NCI-H82 (cell line): Measurements from ENCODE around the gene CFL1.
A peak's percentile ranks its signal among the peaks of the same experiment; 100 is the strongest.

Experiments
- DNase-seq: peaks from one replicate; lab custom pipeline; 2025; lab: John Stamatoyannopoulos, UW

Gene CFL1

DNA sequence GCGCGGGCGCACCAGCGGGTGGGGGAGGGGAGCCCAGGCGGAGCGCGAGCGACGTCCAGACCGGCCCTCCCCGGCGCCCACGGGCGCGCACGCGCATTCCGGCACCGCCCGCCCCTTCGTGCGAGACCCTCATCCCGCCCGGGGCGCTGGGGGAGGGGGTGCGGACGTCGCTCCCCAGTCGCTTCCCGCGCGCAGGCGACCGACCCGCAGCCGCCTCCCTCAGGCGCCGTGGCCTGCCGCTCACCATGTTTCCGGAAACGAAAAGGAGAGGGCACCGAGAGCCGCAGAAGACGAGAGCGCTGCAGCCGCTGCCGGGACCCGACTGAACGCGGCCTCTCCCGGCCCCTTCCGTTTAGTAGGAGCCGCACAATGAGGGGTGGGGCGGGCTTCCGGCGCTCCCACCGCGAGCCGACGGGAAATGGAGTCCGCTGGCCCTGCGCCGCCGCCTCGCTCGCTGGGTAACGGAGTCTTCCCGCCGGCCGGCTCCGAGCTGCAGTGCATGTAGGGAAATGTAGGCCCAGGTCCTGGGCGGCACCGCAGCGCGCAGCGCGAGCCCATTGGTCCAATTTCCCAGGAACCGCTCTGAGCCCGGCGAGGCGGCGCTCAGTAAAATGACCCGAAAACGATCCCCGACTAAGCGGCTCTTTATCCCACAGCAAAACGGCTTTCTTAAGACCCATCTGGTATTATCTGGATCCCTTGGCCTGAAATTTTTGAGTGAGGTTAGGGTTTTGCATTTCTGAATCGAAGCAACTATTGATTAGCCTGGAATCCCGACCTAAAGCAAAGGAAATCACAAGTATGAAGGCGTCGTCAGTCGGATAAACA is at the start of gene CFL1:
CFL1 (minus strand) TSS at position 328 of the 828 bp plus-strand sequence; CDS start at position 247, 81 bp downstream.
- peak; percentile 97 for DNase-seq

DNA sequence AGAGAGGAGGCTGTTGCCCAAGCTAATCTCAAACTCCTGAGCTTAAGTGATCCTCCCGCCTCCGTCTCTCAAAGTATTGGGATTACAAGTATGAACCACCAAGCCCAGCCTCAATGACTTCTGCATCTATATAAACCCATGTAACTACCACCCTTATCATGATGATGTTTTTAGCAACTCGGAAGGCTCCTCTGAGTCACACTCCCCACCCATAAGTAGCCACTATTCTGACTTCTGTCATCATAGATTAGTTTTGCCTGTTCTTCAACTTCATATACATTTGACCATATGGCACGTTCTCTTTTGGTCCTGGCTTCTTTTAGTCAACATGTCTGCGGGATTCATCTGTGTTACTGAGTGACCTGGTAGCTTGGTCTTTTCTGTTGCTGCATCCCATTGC is 48.6 kb upstream of the CFL1 start:
- no peak for DNase-seq

DNA sequence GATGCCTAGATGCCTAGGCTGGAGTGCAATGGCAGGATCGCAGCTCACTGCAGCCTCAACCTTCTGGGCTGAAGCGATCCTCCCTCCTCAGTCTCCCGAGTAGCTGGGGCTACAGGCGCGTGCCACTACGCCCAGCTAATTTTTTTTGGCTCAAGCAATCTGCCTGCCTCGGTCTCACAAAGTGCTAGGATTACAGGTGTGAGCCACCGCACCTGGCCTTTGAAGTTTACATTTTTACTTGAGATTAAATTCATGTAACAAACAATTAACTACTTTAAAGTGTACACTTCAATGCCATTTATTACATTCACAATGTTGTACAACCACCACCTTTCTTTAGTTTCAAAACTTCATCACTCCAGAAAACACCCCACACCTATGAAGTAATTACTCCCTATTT is 45.7 kb upstream of the CFL1 start:
- DNase-seq = no peak

DNA sequence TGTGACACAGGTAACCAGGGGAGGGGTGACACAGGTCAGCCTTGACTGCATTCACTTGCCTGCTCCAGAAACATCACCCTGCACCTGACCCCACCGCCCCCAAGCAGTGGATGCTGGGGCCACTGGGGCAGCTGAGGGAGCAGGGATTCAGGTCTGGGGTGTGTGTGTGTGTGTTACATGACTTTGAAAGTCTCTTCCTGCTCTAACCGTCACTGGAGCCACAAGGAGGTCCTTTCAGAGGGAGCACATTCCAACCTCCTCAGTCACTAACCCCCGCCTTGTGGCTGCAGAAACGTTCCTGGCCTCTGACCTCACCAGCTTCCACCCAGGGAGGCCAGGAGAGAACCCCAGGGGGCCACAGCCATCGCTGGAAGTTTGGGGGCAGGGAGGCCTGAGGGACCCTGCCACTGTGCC is 45.1 kb upstream of the CFL1 start:
- DNase-seq = no peak

DNA sequence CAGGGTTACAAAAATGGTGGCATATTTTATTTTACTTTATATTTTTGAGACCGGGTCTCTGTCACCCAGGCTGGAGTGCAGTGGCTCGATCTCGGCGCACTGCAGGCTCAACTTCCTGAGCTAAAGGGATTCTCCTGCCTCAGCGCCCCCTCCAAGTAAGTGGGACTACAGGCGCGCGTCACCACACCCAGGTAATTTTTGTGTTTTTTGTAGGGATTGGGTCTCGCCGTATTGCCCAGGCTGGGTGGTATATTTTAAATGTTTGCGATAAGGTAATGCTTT is 42.9 kb upstream of the CFL1 start:
- no peak for DNase-seq

DNA sequence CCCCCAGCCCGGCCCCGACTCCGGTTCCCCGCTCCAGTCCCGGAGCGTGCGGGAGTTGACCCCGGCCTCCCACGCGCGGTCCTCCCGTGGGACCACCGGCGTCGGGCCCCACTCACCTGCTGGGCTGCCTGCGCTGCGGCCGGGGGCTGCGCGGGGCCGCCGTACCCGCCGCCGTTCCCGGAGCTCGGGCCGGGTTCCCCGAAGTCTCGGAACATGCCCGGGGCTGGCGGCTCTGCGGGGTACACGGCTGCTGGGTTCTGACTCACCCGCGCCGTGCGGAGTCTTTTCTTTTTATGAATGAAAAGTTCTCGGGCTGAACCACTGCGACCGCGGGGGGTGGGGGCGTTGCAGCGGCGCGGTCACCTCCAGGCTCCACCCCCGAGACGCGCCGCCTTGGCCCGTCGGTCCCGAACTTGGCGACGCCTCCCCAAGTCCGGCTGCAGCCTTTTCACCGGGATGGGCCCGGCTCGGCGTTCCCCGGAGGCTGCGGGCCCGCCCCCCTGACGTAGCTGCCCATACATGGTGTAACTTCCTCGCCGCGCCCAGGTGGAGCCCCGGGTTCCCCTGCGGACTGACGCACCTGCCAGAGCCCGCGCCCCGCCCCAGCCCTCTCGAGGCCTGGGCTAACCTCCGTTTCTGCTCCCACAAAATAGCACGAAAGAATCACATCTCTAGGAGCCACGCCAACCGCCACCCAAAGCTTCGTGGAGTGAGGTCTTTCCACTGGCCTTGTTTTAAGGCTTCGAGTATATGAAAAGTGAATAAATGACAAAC is 42.3 kb upstream of the CFL1 start, which contains the start of gene FOSL1:
FOSL1 (minus strand) TSS at position 264 of the 774 bp plus-strand sequence; CDS start at position 215, 49 bp downstream.
- DNase-seq = peak; percentile 43

DNA sequence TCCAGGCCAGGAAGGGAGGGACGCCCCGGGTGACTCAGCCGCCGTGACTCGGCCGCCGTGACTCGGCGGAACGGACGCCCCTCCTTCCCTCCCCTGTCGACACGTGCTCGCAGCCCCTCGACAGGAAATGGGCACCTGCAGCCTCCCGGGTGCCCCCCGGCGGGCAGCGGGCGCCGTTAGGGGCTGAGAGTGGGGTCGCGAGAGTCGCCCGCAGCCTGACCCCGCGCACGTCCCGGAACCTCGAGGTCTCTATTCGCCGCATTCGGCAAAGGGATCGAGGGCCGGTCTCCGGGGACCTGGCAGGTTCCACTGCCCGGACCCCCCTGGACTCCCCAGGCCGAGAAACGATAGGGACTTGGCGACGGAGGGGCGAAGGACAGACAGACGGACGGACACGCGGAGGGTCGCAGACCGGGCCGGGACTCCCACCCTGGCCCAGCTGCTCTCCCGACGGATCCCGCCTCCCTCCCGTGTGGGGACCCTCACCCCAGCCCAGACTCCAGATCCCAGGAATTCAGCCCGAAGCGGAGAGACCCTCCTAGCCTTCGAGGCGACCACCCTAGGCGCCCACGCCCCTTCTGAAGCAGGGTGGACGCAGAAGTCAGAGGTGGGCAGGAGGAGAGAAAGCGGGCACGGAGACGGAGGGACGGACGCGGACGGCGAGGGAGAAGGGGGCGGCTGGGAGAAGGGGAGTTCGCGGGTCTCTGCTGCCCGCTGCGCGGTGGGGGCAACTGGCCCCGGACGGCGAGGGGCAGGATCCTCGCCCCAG is 41.6 kb upstream of the CFL1 start:
- DNase-seq = no peak

DNA sequence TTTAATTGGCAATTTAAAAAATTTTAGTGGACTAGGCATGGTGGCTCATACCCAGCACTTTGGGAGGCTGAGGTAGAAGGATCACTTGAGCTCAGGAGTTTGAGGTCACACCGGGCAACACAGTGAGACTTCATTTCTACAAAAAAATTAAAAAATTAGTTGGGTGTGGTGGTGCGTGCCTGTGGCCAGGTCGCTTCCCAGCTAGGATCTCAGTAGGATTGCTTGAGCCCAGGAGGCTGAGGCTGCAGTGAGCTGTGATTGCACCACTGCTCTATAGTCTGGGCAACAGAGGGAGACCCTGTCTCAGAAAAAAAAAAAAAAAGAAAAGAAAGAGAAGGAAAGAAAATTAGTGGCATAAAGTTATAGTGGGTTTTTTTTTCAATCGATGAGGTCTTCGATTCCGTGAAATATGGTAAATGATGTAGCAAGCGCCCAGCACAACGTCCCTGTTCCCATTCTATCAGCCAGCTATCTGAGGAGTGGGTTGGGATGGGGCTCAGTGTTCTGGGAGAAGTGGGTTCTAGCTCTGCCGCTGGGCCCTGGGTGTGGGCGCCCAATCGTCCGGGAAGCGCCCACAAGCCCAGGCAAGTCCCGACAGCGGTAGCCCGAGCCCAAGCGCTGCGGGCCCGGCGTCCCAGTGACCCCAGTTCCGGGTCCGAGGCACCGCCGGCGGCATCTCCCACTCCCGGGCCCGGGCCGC is 40.8 kb upstream of the CFL1 start:
- DNase-seq = no peak

DNA sequence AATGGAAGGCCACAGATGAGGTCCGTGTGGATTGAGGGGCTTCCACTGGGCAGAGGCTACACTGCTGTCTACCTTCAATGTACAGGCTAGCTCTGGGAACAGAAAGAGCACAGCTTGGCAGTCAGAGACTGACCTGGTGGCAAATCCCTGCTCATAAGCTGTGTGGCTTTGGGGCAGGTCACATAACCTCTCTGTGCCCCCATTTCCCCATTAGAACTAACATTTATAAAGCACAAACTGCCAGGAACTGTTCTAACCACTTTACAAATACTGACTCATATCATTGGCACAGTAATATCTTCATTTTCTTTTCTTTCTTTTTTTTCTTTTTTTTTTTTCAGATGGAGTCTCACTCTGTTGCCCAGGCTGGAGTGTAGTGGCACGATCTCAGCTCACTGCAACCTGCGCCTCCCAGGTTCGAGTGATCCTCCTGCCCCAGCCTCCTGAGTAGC is 39.1 kb upstream of the CFL1 start:
- no peak for DNase-seq

DNA sequence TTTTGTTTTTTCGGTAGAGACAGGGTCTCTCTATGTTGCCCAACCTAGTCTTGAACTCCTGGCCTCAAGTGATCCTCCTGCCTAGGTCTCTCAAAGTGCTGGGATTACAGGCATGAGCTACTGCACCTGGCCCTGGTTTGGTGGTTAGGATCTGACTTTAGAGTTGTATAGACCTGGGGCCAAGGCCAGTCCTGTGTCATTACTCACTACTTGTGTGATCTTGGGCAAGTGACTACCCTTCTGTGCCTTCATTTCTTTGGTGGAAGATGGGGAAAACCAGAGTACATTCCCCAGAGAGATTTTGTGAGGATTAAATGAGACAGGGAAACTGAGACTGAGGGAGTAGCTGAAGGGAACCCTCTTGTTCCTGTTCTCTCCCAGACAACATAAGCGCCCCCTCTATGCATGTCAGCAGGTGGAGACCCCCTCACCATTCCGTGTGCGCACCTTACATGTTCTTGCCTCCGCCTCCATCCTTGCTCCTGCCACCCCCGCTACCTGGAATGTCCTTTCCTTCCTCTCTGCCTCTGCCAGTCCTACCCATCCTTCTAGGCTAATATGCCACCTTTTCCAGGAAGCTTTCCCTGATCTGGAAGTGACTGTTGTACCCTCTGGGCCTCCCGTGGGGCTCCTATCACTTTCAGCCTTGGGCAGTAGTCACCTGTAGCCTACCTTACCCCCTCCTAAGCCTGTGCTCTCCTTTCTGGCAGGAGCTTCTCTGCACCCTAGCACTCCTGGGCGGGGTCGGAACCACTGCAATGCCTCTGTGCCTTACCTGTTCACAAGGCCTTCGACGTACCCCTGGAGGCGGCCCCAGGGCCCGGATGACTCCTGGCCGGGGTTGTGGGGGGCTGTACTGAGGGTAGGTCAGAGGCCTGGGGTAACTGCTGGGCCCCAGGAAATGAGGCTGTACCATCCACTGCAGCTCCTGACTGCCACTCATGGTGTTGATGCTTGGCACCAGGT is 38.3 kb upstream of the CFL1 start:
- no peak for DNase-seq

DNA sequence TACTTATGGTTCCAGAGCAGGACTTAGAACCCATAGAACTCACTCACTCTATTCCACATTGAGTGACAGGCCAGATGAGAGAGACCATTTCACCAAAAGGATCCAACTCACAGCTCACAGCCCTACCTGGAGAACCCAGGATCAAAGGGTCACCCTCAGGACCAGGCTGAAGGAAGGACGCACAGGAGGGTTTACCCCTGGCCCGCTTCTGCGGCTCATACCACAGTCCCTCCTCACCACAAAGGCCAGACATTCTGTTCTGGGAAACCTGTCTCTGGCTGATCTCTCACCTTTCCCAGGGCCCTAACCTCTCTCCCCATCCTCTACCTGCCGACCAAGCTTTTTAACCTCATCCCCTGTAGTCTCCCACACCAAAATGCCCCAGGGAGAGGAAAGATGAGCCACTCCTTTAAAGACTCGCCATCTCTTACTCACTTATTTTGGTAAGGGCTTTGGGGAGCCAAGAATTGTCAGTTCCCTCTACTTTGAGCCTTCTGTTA is 37.6 kb upstream of the CFL1 start:
- DNase-seq = no peak

DNA sequence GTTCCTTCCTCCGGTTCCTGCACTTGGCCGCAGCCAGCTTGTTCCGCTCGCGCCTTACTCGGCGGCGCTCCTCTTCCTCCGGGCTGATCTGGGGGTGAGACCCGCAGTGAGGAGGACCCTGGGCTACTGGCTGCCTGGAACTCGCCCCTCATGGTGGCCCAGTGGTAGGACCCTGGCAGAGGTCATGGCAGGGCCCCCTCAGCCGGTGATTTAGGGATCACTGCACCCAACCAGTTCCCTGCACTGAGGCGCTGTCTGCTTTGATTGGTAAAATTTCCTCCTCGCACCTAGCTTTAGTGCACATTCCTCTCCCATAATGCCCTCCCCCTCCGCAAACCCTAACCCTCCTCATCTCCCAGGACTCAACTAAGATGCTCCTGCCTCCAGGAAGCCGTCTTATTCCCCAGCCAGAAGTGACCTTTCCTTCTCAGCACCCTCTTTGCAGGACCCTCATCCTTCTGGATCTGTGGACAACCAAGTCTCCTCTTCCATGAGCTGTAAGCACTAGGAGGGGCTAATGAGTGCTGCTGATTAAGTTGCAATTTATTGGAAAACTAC is 36.1 kb upstream of the CFL1 start:
- no peak for DNase-seq

DNA sequence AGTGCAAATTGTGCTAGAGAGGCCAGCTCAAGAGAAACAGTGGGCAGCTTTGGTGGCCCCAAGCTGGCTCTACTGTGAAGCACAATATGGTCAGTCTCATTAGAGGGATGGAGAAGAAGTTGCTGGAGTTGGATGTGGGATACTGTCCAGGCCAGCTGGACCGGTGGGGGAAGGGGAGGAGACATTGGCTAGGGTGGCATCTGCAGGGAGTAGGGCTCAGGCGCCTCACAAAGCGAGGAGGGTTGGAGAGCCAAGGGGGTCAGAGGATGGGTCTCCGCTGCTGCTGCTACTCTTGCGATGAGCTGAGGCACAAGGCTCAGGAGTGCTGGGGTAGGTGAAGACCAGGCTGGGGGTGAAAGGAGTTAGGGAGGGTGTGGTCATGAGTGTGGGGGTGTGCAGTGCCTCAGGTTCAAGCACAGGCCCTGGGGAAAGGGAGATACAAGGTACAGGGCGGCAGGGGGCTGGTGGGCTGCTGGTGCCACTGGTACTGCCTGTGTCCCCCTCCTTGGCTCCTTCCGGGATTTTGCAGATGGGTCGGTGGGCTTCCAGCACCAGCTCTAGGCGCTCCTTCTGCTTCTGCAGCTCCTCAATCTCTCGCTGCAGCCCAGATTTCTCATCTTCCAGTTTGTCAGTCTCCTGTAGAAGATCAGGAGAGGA is 34.8 kb upstream of the CFL1 start:
- no peak for DNase-seq

DNA sequence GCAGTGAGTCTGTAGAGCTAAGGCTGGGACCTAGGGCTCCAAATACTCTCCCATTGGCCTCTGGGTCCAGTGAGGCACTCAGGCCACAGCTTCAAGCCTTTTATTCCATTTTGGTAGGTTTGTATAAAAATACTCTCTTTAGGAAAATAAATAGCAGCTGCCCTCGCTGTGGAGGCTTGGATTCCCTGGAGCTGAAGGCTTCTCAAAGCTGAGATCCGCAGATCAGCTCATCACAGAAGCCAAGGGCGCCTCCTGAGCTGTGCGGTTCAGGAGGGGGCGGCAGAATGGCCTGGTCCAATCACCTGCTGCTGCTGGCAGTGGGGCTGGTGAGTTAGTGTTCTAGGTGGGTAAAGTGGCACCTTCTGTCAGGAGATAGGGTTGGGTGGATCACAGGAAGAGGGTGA is 34.2 kb upstream of the CFL1 start:
- peak; percentile 38 for DNase-seq

DNA sequence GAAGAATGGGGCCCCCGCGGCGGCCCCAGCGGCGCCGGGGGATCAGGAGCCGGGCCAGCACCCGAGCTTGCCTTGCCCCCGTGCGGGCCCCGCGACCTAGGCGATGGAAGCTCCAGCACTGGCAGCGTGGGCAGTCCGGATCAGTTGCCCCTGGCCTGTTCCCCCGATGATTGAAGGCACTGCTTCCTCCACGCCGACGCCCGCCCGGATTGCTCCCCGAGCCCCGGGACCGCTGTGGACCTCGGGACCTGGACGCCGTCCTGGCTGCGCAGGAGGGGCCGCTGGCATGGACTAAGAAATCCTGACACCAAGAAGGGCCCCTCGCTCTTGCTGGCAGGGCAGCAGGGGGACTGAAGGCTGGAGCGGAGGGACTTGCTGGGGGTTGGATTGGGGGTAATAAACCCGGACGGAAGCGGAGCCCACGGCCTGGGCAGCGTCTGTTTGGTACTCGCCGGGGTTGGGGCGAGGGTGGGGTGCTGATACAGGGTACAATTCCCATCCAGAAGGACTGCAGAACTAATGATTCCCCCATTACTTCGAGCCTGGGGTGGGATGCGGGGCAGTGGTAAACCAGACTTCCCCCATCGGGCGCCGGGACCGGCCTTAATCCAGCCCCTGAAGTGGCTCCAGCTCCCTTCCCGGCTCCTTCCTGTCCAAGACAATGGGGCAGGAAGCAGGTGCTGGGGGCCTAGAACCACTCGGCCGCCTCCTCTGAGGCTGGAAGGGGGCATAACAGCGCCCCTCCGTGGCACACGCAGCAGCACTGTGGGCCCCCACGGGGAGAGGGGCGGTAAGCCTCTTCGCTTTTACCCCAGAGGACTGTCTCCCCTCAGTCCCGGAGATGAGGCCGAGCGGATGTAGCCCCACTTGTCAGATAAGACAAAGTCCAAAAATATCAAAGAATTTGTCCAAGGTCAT is 33.5 kb upstream of the CFL1 start:
- DNase-seq = peak; percentile 68

DNA sequence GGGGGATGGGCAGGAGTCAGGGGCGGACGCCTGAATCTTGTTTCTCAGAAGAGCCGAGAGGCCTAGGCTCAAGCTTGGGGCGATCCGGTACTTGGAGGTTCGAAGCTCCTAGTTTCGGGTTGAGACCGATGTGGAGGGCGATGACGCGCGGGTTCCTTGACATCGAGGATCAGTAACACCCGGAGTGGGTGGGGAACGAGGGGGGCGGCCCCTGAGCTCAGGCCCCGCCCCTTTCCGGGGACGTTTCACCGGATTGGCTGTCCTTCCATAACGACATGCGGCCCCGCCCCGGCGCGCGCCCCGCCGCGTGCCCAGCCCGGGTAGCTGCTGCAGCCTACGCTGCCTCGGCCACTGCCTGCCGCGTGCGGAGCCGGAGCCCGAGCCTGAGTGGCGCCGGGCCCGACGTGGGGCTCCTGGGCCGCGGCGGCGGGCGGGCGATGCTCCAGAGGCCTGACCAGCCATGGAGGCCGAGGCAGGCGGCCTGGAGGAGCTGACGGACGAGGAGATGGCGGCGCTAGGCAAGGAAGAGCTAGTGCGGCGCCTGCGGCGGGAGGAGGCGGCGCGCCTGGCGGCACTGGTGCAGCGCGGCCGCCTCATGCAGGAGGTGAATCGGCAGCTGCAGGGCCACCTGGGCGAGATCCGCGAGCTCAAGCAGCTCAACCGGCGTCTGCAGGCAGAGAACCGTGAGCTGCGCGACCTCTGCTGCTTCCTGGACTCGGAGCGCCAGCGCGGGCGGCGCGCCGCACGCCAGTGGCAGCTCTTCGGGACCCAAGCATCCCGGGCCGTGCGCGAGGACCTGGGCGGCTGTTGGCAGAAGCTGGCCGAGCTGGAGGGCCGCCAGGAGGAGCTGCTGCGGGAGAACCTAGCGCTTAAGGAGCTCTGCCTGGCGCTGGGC is 32.6 kb upstream of the CFL1 start, which contains the start of gene CCDC85B:
CCDC85B (plus strand) TSS at position 350 of the 895 bp plus-strand sequence; CDS start at position 461, 111 bp downstream.
- peak; percentile 96 for DNase-seq

DNA sequence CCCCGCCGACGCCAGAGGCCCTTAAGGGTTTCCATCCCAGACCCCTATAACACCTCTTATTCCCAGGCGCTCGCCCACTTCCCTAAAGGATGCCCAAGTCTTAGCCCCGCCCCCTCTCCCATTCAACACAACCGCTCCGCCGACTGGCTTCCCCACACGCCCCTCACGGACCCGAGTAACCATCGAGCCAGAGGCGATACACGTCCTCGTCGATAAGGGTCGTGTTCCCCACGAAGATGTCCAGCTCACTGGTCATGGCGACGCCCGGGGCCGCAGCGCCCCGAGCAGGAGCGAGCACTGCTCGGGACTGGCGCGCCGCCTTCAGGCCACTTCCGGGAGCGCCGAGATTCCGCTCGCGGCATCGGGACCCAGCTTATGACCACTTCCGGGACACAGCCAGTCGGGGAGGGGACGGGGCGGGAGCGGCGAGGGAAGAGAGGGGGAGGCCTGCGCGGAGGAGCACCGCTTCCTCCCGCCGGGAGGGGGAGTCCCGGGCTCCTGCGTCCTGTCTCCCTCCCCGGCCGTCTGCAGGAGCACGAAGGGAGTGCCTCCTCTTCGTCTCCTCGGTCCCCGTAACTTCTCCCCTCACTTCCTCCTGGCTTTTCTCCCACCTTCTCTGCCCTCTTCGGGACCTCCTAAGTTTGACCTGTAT is 30.3 kb upstream of the CFL1 start, which contains the start of gene FIBP:
FIBP (minus strand) TSS at position 309 of the 652 bp plus-strand sequence; CDS start at position 256, 53 bp downstream.
- peak; percentile 96 for DNase-seq
